Kidney tubule cell (primary cell): ENCODE results near the gene GPR78.

ENCODE experiments used
- DNase-seq: peaks from one replicate; pipeline ENCODE4 v3.0.0-alpha.2; 2018; ENCODE audit warnings: low spot score

GPR78 gene, protein sequence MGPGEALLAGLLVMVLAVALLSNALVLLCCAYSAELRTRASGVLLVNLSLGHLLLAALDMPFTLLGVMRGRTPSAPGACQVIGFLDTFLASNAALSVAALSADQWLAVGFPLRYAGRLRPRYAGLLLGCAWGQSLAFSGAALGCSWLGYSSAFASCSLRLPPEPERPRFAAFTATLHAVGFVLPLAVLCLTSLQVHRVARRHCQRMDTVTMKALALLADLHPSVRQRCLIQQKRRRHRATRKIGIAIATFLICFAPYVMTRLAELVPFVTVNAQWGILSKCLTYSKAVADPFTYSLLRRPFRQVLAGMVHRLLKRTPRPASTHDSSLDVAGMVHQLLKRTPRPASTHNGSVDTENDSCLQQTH

DNA sequence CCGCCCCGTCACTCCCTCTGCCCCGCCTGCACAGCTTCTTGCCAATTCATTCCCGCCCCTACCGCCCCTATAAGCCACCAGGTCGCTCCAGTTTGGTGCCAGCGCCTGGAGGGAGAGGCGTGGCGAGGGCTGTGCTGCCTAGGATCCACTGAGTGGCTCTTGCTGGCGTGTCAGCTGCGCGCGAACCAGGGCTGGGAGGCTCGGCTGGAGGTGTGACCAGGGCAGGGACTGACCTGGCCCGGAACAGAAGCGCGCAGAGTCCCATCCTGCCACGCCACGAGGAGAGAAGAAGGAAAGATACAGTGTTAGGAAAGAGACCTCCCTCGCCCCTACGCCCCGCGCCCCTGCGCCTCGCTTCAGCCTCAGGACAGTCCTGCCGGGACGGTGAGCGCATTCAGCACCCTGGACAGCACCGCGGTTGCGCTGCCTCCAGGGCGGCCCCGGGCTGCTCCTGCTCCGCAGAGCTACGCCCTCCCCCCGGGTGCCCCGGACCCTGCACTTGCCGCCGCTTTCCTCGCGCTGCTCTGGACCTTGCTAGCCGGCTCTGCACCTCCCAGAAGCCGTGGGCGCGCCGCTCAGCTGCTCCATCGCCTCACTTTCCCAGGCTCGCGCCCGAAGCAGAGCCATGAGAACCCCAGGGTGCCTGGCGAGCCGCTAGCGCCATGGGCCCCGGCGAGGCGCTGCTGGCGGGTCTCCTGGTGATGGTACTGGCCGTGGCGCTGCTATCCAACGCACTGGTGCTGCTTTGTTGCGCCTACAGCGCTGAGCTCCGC is at the start of gene GPR78:
Gene GPR78, plus strand, starts transcription at position 72 of the 773 bp plus-strand sequence. Its CDS starts 591 bp downstream, at position 663.
- peak; percentile 51 for DNase-seq

DNA sequence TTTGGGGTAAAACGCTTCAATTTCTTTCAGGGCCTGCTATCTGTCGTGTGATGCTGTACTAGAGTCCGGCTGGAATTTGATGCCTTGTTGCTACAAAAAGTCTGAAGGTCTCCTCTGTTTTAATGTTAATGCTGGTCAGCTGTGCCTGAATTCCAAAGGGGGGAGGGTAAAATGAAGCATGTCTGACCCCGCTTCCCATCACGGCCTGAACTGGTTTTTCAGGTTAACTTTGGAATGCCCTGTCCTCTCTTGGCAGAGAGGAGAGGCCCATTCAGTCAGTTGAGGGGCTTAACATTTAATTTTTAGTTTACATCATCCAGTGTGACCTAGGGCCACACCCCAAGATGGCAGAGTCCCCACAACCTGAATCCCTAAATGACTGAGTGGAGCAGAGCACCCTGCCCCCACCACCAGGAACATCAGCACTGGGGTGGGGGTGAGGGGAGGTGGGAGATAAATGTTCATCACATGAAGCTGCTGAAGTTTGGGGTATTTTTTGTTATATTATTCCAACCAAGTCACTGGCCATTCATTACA is 47.9 kb upstream of the GPR78 start:
- DNase-seq, result peak; percentile 38

DNA sequence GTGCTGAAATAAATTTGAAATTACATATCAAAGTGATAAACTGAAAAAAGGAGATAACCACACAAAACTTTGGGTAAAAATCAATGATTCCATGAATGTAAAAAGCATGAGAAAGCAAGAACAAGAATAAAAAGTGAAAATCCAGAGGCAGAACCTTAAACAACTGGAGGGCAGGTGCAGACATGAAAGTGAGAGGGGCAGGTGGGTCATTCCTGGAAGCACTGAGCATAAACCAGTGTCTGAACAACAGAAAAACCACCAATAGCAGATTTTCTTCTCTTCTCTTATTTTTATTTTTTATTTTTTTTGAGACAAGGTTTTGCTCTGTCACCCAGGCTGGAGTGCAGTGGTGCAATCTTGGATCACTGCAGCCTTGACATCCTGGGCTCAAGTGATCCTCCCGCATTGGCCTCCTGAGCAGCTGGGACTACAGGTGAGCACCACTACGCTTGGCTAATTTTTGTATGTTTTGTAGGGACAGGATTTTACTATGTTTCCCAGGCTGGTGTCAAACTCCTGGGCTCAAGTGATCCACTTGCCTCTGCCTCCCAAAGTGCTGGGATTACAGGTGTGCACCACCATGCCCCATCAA is 46.8 kb upstream of the GPR78 start:
- no peak for DNase-seq

DNA sequence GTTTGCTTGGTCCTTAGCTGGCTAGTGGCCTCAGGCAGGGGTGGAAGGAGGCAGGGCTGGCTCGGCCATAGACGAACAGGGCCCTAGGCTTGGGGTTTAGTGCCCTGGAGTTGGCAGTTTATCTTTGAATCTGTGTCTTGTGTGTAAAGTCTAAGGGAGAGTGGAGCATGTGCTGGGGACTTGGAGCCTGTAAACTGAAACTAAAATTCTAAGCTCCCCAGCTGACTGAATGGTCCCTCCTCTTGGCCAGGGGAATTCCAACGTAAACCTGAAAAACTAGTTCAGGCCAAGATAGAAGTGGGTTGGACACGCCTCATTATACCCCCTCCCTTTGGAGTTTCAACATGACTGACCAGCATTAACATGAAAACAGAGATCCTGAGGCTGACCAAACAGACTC is 46.1 kb upstream of the GPR78 start:
- DNase-seq, result peak; percentile 96

DNA sequence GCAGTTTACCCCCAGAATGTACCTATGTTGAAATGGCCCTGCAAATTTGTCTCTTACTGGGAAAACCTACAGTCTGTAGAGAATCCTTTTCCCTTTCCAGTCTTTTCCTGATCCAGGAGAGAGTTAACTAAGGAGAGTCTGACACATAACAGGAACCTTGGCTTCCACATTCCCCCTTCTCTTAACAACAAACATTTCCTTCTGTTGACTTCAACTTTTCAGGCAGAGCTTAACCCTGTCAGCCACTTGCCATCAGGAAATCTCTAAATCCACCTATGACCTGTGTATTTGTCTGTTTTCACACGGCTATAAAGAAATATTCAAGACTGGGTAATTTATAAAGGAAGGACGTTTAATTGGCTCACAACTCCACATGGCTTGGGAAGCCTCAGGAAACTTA is 45.6 kb upstream of the GPR78 start:
- peak; percentile 81 for DNase-seq

DNA sequence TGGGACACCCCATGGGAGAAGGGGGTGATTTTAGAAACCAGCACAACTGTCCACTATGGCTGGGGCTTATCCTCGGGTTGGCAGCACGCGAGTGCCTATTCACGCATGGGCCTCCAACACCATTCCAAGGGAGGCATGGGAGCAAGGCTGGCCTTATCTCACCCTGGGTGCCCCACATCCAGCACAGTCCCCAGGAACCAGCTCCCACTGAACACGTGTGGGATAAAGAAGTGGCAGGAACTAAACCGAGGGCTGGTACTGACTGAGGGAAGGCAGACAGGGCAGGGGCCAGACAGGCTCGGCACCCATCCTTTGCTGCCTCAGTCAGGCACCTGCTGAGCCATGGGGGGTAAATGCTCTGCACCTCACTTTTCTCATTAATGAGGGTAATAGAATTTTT is 43.7 kb upstream of the GPR78 start:
- DNase-seq, result no peak

DNA sequence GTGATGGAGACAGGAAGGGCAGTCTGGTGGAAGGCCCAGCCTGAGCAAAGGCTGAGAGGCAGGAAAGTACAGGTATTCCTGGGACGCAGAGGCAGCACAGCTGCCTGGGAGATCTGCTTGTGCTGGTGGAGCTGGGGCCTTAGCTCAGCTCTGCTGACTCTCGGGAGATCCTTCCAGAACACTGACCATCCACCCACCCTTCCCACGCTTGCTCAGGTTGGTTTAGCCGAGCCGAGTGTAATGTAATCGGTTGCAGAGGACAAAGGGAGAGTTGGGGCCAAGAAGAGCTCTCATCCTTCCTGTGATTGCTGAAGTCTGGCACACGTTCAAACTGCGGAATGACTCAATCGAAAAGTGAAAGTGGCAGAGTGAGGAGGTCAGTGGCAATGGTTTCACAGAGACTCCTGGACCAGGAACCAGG is 43.1 kb upstream of the GPR78 start:
- DNase-seq, result peak; percentile 97

DNA sequence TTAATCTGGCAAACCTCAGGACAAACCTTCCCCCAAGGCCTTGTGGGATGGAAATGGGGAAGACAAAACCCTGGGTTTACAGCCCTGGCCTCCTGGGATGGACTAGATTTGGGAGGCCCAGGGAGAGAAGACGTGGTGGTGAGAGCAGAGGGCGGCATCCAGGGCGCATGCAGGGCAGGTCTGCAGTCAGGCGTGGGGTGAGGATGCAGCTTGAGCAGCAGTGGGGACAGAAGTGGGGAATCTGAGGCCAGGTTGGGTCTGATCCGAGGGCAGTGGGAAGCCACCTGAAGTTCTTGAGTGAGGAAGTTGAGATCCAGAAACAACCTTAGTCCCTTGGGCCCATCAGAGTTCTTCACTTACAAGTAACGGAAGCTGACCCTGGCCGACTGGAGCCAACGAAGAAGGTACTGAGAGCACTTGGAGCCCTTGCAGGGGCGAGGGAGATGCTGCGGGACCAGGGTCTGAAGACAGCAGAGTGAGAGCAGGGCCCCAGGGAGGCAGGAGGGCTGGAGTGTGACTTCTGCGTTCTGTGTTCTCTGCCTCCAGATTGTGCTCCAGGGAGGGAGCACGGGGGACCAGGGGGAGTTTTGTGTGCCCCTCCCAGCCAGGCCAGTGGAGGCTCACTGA is 42.0 kb upstream of the GPR78 start:
- DNase-seq, result no peak

DNA sequence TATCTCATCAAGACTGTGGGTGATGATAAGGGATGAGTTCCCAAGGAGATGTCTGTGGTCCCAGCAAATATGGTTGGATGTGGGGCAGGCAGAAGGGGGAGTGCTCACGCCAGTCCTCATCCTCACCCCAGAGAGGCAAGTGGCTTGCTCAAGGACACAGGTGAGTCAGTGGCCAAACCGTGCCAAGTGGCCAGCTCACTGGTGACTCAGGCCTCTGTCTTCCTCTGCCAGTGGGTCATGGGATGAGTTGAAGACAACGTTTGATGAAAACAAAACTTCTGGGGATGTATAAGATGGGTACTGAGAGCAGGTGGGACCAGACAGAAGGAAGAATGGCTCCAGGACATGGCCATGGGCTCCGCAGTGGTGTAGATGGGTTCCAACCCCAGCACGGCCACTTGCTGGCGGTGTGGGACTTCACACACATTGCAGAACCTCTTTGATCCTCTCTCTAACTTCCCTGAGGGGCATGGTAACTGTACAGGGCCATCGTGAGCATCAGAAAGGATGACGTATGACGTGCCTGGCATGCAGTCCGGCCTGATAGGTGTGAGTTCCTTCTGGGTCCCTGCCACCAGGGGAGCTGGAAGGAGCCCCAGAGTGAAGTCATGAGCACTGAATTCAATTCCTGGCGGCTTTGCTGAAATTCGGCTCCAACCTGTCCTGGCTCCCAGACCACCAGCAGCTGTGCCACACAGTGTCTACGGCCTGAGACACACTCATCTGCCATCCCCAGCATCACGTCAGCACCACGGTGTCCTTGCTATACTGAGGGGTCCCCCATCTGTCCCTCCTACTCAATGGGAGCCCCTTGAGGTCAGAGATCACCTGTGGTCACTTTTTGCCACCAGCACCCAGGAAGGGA is 41.3 kb upstream of the GPR78 start:
- peak; percentile 94 for DNase-seq

DNA sequence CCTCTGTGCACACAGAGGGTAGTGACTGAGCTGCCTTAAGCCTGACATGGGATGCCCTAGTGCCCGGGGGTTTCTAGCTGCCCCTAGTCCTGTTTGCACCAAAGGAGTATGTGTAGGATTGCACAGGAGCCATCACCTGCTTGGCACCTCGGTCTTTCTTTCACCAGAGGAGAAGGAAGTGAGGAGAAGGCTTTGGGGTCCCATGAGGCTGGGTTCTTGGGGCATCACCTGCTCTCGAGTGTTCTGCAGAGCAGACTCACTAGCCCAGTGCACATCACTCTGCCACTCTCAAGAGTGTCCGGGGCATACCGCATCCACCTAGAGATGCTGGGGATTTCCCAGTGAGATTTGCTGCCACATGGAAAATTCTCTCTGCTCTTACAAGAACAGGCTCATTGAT is 40.5 kb upstream of the GPR78 start:
- peak; percentile 33 for DNase-seq

DNA sequence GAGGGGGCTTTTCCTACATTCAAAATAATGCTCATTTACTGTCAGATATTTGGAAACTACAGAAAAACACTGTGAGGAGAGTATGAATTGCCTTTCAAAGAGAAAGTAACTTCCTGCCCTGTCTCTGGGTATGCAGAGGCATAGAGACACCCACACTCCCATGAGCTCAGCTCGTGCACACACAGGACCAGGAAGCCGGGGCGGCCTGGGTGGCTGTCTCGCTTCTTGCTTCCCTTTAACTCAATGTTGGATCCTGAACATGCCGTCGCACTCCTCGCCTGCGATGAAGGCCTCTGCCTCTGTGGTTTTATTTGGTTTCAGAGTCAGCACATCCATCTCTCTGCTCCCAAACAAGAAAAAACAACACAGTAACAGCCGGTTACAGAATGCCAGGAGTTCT is 40.1 kb upstream of the GPR78 start:
- DNase-seq, result peak; percentile 29

DNA sequence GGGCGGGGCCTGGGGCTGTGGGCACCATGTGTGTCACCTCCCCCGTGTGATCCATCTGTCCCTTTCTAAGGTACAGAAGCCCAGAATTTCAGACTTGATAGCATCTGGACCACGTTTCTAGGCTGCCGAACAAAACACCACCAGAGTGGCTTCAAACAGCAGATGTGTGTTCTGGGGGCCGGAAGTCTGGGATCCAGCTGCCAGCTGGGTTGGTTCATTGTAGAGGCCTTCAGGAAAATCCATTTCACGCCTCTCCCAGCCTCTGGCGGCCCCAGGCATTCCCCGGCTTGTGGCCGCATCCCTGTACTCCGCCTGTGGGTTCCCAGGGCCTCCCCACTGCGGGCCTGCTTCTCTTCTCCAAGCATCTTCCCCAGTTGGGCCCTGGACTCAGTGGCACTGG is 39.6 kb upstream of the GPR78 start:
- no peak for DNase-seq

DNA sequence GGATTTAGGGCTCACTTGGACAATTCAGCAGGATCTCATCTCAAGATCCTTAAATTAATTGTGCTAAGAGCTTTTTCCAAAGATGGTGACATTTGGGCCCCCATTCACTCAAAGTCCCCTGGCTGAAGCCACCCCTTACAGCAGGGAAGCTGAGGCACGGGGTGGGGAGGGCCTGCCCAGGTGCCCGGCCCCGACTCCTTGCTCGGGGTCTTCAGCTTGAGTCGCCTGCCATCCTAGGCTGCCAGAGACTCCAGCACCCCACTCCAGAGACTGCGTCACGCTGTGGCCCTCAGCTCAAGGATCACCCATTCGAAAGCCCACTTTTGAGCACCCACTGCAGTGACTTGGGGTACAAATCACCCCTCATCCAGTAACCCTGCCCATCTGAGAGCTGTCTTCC is 39.2 kb upstream of the GPR78 start:
- no peak for DNase-seq

DNA sequence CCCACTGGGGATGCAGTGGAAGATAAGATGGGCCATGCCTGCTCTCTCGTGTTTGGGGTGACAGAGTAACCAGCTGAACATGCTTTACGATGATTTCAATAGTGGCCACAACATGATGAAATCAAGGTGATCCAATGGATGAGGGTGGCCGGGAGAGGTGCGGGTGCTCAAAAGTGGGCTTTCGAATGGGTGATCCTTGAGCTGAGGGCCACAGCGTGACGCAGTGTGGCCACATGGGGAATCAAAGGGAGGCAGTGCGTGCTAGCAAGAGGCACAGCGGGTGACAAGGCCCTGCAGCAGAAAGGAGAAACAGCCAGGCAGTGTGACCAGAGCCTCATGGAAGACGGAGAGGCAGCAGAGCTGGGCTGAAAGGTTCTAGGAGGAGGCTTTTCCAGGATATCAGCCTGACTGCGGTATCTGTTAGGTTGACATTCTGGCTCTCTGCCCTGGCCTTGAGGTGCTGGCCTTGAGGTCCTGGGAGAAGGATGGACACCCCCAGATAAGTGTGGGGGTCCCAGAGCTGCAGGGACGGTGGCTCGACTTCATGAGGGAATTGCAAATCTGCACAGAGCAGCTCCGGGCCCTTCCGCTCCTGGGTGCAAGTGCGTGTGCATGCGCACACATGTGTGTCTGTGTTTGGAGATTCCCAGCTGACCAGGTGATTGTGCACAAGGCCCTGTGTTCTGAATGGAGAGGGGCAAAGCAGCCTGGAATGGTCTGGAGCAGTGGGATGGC is 38.0 kb upstream of the GPR78 start:
- DNase-seq, result no peak

DNA sequence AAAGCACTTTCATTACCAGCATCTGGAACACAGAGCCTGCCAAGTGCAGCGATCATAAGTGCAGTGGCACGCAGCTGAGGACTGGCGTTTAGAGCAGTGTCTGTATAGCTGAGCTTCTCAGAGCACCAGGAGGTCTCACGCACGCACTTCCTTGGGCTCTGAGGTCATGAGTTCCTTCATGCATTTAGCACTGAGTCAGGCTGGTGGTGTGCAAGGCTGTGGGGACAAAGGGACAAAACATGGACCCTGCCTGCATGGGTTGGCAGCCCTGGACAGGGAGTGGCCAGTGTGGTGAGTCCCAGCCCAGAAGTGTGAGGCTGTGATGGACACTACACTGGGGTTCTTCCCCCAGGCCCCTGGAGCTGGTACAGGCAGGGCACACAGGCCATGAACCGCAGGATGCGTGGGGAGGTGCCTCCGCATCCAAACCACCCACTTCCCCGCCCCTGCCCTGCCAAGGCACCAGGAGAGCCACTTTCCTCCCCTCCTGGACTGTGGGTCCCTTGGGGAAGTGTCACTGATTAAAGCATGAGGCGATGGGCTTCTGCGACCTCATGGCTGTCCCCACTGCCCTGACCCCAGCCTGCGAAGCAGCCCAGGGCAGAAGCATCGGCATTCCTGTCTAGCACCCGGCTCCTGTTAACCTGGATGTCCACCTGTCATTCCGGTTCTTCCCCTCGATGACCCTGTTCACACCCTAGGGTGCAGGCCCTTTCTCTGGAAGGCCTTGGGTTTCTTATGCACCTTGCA is 37.2 kb upstream of the GPR78 start:
- DNase-seq, result peak; percentile 57

DNA sequence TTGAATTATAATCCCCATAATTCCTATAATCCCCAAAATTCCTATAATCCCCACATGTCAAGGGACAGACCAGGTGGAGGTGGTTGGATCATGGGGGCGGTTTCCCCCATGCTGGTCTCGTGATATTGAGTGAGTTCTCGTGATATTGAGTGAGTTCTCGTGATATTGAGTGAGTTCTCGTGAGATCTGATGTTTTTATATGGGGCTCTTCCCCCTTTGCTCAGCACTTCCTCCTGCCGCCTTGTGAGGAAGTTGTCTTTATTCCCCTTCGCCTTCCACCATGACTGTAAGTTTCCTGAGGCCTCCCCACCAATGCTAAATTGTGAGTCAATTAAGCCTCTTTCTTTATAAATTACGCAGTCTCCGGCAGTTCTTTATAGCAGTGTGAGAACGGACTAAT is 36.6 kb upstream of the GPR78 start:
- DNase-seq, result no peak

DNA sequence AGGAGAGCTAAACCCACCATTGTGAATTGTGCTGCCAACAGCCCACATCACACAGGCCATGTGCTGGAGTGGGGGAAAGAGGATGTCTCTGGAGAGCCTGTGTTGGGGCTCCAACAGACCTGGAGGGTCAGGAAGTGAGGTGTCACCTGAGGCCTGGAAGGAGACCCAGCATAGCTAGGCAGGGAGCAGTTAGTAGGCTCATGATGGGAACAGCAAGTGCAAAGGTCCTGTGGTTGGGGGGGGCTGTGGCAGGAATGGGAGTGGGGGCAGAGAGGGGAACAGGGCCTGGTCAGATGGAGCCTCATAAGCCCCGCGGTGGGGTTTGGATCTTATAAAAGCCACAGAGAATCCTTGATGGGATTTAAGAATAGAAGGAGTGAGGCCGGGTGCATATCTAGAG is 35.9 kb upstream of the GPR78 start:
- no peak for DNase-seq

DNA sequence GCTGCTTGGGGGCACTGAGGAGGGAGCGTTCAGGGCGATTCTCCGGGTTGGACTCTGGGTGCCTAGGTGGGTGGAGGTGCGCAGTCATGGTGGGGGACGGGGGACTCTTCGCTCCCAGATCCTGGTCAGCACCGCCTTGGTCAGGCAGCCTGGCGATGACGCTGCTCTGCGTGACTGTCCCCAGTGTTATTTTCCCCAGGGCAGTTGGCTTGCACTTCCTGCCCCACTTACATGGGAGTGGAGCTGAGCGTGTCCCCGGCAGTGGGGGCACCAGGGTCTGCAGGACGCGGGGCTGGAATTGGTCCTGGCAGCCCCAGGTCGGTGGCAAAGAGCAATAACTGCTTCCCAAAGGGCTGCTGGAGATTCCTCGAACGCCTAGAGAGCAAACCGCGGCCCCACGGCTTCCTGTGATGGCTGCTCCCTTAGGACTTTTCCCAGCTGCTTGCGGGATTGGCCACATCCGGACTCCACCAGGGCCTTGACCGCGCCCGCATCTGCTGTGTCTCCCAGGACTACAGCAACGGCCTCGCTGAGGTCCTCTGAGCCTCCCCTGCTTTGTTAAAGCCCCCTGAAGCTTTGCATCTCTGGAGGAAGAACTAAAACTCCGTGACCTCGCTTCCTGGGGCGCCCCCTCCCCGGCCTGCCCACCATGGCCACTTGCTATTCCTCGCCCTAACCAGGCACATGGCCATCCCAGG is 35.3 kb upstream of the GPR78 start:
- no peak for DNase-seq

DNA sequence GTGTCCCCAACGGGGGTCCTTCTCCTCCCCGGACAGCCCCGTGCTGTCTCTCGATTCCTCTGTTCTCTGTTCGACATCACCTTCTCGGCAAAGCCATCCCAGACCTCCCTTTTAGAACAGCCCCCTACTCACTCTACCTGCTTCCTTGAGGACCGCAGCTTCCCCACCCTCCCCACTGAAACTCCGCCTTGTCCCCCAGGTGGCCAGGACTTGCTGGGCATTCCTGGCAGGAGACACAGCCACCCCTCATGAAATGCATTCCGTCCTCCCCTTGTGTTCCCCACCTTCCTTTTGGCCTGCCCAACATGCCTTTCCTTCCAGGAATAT is 34.8 kb upstream of the GPR78 start:
- no peak for DNase-seq

DNA sequence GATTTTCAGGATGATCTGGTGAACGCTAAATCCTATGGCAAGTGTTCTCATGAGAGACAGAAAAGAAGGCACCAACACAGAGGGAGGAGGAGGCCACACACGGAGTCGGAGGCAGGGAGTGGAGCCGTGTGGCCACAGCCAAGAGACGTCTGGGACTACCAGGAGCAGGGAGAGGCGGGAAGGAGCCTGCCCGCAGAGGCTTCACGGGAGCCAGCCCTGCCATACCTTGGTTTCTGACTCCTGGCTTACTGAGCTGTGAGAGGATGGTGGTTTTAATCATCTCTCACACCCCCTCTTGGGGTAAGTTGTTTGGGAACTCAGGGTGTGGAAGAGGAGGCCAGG is 33.5 kb upstream of the GPR78 start:
- DNase-seq, result no peak
